AG10803 (cell line): ENCODE results near the gene RUVBL2.

Experiments used
- DNase-seq: peaks from one replicate; pipeline ENCODE4 v3.0.0; 2010; ENCODE audit warnings: low read depth
- H3K4me3 ChIP-seq: 2 replicates; pipeline ENCODE4 v1.5.1; 2011; ENCODE audit warnings: mild to moderate bottlenecking, low read length, control low read depth
- TF ChIP-seq, protein P1 (sequence below): conservative IDR thresholded peaks from 2 replicates; pipeline ENCODE4 v1.5.1; 2011; ENCODE audit warnings: mild to moderate bottlenecking, low read length, control low read depth, inconsistent platforms

Gene RUVBL2

DNA sequence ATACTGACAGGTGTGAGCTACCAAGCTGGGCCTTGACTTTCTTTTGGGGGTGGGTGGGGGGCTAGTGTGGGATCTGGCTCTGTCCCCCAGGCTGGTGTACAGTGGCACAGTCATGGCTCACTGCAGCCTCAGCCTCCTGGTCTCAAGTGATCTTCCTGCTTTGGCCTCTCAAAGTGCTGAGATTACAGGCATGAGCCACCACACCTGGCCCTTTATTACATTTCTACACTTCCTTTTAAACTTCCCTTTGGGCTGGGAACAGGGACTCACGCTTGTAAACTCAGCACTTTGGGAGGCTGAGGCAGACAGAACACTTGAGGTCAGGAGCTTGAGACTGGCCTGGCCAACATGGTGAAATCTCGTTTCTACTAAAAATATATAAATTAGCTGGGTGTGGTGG lies 16.6 kb upstream of the RUVBL2 start:
- H3K4me3 ChIP-seq: no peak overlapping the region
- DNase-seq: no peak
- TF ChIP-seq, protein P1, sequence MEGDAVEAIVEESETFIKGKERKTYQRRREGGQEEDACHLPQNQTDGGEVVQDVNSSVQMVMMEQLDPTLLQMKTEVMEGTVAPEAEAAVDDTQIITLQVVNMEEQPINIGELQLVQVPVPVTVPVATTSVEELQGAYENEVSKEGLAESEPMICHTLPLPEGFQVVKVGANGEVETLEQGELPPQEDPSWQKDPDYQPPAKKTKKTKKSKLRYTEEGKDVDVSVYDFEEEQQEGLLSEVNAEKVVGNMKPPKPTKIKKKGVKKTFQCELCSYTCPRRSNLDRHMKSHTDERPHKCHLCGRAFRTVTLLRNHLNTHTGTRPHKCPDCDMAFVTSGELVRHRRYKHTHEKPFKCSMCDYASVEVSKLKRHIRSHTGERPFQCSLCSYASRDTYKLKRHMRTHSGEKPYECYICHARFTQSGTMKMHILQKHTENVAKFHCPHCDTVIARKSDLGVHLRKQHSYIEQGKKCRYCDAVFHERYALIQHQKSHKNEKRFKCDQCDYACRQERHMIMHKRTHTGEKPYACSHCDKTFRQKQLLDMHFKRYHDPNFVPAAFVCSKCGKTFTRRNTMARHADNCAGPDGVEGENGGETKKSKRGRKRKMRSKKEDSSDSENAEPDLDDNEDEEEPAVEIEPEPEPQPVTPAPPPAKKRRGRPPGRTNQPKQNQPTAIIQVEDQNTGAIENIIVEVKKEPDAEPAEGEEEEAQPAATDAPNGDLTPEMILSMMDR: no peak

DNA sequence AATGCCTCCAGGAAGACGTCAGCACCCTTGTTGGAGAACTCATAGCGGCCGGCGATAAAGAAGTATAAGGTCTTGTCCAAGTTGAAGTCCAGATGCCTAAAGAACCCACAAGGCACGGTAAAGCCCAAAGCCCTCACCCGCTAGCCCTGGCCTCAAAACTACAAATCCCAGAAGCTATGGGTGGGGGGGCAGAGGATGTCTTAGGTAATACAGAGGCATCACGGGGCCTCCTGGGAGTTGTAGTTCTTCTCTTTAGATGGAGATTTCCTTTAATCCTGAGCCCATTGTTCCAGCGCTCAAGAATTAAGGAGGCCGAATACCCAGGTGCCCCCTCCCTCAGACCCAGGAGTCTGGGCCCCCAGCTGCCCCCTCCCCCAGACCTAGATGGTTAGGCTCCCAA lies 11.4 kb upstream of the RUVBL2 start:
- TF ChIP-seq, protein P1: no peak
- DNase-seq: no peak
- H3K4me3 ChIP-seq: no peak overlapping the region

DNA sequence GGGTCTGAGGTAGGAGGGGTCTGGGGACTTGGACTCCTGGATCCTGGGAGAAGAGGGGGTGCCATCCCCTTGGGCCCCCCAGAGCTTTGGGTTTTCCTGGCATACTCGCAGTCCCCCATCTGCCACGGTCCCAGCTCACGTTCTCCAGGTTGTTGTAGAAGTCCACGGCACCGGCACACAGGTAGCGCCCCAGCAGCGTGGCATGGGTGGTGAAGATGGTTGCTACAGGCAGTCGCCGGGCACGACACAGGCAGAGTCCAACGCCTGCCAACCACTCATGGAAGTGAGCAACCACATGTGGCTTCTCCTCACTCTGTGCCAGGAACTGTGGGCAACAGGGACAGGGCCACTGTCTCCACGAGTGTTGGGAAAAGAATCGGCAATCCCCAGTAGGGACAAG lies 8.0 kb upstream of the RUVBL2 start:
- TF ChIP-seq, protein P1: no peak
- no peak overlapping the region for H3K4me3 ChIP-seq
- DNase-seq: no peak

DNA sequence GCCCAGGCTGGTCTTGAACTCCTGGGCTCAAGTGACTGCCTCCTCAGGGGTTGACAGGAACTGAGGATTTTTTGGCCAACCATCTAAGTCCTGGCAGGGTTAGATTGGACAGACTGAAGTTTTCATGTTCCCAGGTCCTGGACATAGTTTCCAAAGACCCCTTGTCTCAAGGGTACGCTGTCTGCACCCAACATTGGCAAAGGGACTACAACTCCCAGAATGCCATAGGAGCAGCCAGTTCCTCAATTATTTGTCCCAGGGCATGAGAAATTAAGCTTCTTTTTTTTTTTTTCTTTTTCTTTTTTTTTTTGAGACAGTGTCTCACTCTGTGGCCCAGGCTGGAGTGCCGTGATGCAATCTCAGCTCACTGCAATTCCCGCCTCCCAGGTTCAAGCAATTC lies 7.5 kb upstream of the RUVBL2 start:
- DNase-seq: no peak
- H3K4me3 ChIP-seq: no peak overlapping the region
- TF ChIP-seq, protein P1: no peak

DNA sequence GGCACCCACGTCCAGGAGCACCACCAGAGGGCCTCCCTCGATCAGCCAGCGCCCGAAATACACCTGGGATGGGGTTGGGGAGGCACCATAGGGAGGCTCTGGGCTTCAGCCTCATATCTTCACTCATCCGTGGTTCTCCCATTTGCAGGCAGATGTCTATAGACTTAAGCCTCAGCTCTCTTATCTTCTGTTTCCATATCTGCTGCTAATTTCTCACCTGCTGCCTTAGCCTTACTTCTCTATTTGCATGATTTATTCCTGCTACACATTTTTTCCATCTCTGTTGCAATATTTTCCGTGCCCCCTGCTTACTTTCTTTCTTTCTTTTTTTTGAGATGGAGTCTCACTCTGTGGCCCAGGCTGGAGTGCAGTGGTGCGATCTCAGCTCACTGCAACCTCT lies 6.4 kb upstream of the RUVBL2 start:
- TF ChIP-seq, protein P1: no peak
- no peak for DNase-seq
- H3K4me3 ChIP-seq: no peak overlapping the region

DNA sequence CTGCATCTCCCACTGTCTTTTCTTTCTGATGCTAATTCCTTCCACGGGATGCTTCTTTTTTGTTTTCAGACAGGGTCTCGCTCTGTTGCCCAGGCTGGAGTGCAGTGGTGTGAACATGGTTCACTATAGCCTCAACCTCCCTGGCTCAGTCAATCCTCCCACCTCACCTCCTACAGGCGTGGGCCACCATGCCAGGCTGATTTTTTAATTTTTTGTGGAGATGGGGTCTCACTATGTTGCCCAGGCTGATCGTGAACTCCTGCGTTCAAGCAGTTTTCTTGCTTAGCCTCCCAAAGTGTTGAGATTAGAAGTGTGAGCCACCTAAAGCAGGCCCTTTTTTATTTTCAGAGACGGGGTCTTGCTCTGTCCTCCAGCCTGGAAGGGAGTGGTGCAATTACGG lies 5.4 kb upstream of the RUVBL2 start:
- H3K4me3 ChIP-seq: no peak overlapping the region
- TF ChIP-seq, protein P1: no peak
- no peak for DNase-seq

DNA sequence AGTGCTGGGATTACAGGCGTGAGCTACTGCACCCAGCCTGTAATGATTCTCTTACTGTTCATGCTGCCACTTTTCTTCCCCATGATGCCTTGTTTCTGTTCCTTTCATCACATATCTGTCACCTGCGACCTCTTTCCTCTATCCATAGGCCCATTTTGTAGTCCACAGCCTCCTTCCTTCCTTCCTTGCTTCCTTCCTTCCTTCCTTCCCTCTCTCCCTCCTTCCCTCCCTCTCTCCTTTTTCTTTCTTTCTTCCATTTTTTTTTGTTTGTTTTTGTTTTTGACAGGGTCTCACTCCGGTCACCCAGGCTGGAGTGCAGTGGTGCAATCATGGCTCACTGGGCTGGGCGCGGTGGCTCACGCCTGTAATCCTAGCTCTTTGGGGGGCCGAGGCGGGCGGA lies 4.8 kb upstream of the RUVBL2 start:
- no peak overlapping the region for H3K4me3 ChIP-seq
- TF ChIP-seq, protein P1: no peak
- no peak for DNase-seq
